HG03108 (cell line): Measurements from ENCODE around the gene MED25.
"Not testable (repeated sequence)": the region's sequence is repeated elsewhere in the genome, so short reads cannot be mapped to it uniquely, and the experiment has no call there.

Experiments
- ATAC-seq: cut with Tn5 transposase; IDR thresholded peaks from one replicate; pipeline ENCODE4 v1.9.1; 2021; ENCODE audit warnings: moderate library complexity; ENCODE audit not compliant: unreplicated experiment

MED25 gene

DNA sequence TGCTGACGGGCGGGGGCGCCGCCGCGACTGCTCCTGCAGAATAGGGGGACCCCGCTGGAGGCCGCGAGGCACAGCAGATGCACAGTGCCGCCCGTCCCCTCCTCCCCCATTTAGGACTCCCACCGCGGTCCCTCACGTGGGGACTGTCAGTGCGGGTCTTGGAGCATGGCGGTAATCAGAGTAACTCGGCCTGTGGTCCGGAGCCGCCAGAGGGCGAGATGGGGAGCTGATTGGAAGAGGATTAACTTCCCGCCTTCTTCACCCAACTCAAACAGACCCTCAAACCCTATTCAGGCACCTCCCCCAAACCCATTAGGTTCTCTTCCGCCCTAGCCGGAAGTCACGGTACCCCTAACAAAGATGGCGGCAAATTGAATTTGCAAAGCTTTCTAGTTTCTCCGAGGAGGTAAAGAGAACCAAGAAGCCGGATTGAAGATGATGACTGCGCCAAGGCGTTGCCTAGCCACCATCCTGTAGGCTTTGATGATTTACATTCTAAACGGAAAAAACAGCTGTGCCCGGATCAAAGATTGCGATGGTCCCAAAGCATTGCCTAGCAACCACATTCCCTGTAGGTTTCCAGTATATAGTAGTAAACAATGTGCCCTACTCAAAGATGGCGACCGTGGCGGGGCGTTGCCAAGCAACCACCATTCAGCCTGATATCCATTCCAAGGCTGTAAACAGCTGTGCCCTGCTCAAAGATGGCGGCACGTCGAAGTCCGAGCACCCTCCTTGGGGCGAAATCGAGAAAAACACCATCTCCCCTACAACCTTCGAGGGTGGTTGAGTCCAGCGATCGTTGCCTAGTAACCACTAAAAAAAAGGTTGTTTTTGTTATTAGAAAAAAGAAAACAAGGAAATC, 4.9 kb upstream of the MED25 start, which contains the start of gene FUZ:
TSS of gene FUZ (minus strand) at position 296 of the 865 bp plus-strand sequence. CDS start at position 110, 186 bp downstream.
- ATAC-seq = peak; percentile 39

GRCh38 chr19:49814010-49814409, 4.1 kb upstream of the MED25 start:
- ATAC-seq = no peak

- ATAC-seq = no peak
Observed at GRCh38 chr19:49816590-49816989, 1.5 kb upstream of the MED25 start.

- ATAC-seq = no peak
Observed at GRCh38 chr19:49818649-49819370, 721 bp downstream of the MED25 start.

DNA sequence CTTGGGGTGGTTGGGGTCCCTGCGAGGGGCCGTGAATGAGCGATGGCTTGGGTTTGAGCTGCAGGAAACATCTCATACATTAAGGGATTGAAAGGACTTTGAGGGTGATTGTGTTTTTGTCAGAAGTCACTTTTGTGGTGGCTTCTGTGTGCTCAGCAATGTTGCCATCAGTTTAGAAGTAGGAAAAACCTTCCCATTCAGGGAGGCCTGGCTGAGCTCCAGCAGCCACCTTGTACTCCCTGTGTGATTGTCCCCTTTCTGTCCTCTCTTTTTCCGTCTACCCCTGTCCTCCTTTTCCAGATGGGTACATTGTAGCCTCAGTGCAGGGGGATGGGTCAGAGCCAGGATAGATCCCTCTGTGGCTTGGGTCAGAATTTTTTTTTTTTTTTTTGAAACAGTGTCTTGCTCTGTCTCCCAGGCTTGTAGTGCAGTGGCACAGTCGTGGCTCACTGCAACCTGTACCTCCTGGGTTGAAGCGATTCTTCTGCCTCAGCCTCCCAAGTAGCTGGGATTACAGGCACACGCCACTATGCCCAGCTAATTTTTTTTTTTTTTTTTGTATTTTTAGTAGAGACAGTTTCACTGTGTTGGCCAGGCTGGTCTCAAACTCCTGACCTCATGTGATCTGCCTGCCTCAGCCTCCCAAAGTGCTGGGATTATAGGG, 1.5 kb downstream of the MED25 start:
- not testable (repeated sequence) for ATAC-seq

- ATAC-seq = no peak
Observed at GRCh38 chr19:49820125-49820524, 2.0 kb downstream of the MED25 start.

DNA sequence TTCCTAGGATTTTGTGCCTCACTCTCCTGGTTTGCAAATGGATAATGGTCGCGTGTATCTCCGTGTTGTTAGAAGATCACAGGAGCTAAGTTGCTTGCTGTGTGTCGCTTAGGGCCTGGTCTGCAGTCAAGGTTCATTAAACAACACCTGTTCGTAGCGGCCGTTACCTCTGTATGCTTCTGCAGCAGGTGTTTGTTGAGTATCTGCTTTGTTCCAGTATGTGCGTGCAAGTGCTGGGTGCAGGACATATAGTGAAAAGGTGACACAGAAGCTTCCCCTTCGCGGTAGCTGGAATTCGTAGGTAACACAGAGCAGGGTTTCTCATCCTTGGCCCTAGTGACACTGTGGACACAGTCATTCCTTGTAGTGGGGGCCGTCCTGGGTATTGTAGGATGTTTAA, 5.4 kb downstream of the MED25 start:
- no peak for ATAC-seq

DNA sequence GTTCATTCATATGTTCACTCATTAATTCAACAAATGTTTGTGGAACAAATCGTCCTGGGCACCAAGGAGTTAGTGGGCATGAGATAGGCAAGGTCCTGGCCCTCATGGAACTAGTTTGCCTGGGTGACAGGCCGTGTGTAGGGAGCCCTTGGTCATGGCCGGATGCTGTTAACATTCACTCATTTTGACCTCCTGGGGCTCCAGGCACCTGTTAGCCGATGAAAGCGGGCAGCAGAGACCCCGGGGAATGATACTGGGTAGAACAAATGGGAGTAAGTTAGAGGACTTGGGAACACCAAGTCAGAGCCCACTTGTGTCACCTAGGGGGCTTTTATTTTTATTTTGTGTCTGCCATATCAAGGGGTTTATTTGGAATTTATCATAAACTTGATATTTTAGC, 6.6 kb downstream of the MED25 start:
- ATAC-seq = no peak

GRCh38 chr19:49827034-49827433, 8.9 kb downstream of the MED25 start:
- no peak for ATAC-seq

- ATAC-seq = no peak
Observed at GRCh38 chr19:49829200-49829599, 11.1 kb downstream of the MED25 start.

DNA sequence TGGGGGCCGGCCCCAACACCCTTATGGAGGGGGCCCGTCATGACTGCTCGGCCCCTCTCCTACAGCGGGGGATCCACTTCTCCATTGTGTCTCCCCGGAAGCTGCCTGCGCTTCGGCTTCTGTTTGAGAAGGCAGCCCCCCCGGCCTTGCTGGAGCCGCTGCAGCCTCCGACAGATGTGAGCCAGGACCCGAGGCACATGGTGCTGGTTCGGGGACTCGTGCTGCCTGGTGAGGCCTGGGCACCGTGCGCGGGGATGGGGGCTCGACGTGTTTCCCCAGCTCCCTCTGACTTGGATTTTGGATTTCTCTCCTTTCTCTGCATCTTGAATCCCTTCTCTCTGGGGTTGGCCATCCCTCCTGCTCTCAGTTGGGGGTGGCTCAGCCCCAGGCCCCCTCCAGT, 11.6 kb downstream of the MED25 start:
- no peak for ATAC-seq

DNA sequence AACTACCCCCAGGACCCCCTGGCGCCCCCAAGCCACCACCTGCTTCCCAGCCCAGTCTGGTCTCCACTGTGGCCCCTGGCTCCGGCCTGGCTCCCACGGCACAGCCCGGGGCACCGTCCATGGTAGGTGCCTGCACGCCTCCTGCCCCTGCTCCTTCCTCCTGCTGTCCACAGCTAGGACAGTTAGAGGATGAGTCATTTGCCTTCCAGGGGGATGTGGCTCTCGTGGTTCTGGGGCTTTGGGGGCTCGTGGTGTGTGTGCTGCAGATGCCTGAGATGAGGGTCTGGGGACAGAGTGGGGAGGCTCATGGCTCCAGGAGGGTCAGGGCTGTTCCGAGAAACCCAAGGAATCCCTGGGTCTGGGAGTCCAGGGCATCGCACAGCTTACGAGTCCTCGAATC, 12.7 kb downstream of the MED25 start:
- ATAC-seq = no peak

DNA sequence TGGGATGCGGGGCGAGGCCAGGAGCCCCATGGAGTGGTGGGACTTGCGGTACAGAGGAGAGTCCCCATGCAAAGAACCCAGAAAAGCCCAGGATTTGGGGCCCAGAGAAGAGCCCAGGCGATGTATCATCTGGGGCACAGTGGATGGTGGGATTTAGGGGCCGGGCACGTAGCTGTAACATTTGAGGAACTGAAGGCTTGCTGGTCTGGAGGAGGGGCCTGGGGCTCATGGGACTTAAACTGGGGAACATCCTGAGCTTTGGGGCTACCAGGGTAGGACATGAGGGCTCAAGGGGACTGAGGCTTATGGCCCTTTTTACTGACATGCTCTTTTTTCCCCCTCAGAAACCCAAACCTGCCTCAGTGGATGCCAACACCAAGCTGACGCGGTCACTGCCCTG, 13.5 kb downstream of the MED25 start:
- no peak for ATAC-seq

DNA sequence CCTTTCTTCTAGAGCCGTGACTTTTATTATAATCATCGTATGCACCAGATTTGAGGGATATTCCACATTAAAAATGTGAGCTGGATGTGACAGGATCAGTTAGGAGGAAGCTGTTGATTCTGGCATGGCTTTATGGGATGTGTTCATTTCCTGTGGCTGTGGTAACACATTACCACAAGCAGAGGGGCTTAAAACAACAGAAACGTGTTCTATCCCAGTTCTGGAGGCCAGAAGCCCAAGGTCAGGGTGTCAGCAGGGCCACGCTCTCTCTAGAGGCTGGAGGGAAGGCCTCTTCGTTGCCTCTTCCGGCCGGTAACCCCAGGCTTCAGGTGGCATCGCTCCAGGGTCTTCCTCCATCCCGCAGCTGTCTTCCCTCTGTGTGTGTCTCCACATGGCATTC, 14.5 kb downstream of the MED25 start:
- ATAC-seq = no peak

DNA sequence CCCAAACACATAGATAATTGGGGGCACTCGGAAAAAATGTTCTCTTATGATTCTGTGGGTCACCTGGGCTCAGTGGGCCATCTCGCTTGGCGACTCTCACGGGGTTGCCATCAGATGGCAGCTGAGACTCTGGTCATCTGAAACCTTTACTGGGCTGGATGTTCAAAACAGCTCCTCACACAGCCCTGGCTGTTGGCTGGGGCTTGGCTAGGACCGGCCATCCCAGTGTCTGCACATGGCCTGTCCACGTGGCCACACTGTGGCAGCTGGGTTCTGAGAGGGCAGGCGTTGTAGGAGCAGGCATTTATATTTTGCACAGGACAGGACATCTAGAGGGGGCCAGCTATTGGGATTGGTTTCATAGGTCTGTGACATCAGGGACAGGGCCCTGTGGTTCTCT, 15.5 kb downstream of the MED25 start:
- no peak for ATAC-seq

GRCh38 chr19:49835562-49835961, 17.5 kb downstream of the MED25 start:
- no peak for ATAC-seq

DNA sequence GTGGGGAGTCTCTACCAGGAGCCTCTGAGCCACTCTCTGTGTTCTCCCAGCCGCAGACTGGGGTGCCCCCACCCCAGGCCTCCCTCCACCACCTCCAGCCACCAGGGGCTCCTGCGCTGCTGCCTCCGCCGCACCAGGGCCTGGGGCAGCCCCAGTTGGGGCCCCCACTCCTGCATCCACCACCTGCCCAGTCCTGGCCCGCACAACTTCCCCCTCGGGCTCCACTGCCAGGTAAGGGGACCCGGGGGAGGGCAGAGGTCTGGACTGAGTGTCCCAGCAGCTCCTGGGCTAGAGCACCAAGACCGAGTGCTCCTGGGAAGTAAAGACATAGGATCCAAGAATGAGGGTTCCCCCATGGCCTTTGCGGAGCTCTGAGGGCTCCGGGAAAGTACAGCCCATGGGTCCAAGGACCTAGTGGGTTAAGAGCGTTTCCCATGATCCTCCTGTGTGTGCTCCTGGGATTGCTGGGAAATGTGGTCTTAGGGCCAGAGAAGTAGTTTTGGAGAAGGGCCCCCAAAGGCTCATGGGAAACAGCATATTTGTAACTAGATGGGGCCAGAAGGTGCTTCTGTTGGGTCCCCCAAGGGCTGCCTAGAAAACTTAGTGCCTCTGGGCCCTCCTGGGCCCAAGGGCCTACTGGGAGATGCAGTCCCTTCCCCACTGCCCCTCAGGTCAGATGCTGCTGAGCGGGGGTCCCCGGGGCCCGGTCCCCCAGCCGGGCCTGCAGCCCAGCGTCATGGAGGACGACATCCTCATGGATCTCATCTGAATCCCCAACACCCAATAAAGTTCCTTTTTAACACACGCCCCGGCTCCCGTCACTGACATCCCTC, 18.3 kb downstream of the MED25 start:
- no peak for ATAC-seq

- no peak for ATAC-seq
Observed at GRCh38 chr19:49837009-49837310, 18.9 kb downstream of the MED25 start.

- ATAC-seq = no peak
Observed at GRCh38 chr19:49837425-49837824, 19.3 kb downstream of the MED25 start.

DNA sequence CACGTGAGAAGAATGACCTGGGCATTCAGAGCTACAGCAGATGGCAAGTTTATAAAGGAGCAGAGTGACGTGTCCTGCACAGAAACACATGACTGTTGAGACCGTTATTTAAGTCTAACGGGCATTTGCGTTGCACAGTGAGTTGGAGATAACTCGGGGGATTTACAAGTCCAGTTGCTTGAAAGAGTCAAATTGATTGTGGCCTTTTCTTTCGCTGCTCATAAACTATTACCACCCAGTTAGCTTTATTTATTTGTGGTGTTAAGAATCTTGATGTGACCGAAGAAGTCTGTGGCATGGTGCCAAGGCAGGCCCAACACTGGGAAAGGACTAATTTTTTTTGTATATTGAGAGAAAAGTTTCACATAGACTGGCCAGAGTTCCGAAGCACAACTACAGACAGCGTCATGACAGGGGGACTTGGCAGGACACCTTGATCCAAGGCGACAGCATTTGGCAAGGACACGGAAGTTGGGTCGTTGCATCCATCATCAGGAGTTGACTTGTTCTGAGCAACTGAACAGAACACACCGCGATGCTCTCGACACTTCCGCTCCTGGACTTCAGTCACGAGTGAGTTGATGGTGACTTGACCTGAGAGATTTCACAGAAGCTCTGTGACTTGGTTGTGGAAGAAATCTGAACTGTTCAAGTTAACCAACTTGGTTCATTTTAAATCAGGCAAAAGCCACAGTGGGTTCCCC, 20.9 kb downstream of the MED25 start:
- no peak for ATAC-seq
